Measurements from ENCODE around the gene OR2T33.
"Not testable (repeated sequence)": the region's sequence is repeated elsewhere in the genome, so short reads cannot be mapped to it uniquely, and the experiment has no call there.

The OR2T33 gene

DNA sequence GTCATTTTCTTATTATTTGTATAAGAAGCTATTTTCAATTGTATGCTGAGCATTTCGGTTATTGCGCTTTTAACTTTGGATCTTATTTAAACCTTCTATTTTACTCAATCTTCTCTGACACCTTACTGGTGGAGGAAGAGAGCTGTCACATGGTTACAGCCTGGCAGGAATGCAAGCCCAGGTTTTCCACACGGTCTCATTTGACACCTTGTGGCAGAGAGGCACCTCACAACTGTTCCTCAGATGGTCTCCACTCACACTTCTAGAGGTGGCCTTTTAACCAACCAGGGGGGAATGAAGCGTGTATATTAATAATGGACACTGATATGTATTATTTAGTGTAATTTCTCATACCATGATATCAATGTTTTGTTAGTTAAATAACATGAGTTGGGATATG lies 9.6 kb downstream of the OR2T33 start:
- TF ChIP-seq, protein P1, sequence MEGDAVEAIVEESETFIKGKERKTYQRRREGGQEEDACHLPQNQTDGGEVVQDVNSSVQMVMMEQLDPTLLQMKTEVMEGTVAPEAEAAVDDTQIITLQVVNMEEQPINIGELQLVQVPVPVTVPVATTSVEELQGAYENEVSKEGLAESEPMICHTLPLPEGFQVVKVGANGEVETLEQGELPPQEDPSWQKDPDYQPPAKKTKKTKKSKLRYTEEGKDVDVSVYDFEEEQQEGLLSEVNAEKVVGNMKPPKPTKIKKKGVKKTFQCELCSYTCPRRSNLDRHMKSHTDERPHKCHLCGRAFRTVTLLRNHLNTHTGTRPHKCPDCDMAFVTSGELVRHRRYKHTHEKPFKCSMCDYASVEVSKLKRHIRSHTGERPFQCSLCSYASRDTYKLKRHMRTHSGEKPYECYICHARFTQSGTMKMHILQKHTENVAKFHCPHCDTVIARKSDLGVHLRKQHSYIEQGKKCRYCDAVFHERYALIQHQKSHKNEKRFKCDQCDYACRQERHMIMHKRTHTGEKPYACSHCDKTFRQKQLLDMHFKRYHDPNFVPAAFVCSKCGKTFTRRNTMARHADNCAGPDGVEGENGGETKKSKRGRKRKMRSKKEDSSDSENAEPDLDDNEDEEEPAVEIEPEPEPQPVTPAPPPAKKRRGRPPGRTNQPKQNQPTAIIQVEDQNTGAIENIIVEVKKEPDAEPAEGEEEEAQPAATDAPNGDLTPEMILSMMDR (IDR thresholded peaks at IDR 0.05; ENCODE audit: low read depth, low read length): no peak
- no peak overlapping the region for H3K4me3 ChIP-seq (ENCODE audit: low read depth, low read length)

DNA sequence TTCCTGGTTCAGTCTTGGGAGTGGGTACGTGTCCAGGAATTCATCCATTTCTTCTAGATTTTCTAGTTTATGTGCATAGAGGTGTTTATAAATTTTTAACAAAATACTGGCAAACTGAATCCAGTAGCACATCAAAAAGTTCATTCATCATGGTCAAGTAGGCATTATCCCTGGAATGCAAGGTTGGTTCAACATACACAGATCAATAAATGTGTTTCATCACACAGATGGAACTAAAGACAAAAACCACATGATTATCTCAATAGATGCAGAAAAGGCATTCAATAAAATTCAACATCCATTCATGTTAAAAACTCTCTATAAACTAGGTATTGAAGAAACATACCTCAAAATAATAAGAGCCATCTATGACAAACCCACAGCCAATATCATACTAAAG lies 18.5 kb downstream of the OR2T33 start:
- not testable (repeated sequence) for H3K4me3 ChIP-seq (ENCODE audit: low read depth, low read length)

DNA sequence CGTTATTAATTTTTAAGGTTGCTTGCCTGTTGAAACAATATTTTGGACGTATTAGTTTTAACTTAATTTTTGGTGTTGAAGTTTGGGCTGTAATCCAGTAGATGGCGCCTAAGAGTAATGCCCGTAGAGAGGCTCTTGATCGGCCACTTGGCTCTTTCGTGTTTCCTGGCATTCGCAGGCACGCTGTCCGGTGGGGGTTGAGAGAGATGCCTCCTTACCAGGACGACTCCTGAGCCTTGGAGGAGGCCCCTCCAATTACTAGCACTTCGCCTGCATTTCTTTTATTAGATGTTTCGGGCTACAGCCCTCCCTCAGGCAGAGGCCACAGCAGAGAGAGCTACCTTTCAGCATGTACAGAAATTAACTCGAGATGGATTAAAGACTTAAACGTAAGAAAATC lies 34.6 kb downstream of the OR2T33 start:
- no peak overlapping the region for H3K4me3 ChIP-seq (ENCODE audit: low read depth, low read length)
- TF ChIP-seq, protein P1 (IDR thresholded peaks at IDR 0.05; ENCODE audit: low read depth, low read length): peak; percentile 50

DNA sequence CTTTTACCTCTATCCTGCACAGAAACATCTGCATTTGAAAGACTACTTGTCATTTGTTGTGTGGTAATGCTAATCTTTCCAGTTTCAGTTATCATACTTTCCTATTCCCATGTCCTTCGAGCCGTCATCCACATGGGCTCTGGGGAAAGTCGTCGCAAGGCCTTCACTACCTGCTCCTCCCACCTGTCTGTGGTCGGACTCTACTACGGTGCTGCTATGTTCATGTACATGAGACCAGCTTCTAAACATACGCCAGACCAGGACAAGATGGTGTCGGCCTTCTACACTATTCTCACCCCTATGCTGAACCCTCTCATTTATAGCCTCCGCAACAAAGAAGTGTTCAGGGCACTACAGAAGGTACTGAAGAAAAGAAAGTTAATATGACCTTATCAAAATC lies 38.3 kb downstream of the OR2T33 start:
- H3K4me3 ChIP-seq (ENCODE audit: low read depth, low read length): no peak overlapping the region
- TF ChIP-seq, protein P1 (IDR thresholded peaks at IDR 0.05; ENCODE audit: low read depth, low read length): no peak

DNA sequence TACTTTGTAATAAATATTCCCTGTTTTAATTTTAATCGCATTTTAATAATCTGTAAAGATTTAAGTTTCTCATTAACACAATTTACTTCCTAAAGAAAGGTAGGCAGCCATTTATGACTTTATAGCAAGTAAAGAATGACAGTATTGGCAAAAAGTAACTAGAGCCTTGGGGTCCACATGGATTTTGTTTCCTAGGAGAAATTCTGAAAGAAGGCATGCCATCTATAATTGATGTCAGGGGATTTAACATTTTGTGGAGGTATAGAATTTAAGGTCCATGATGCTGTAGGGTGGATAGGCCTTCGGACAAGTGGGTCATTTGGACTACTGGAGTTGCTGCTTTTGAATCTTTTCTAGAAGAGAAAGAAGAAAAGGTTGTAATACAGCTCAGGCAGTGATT lies 46.7 kb downstream of the OR2T33 start, which contains the start of gene OR2M4:
TSS of gene OR2M4 (plus strand) at position 301 of the 400 bp plus-strand sequence. CDS start 7,512 bp downstream, outside the sequence.
- TF ChIP-seq, protein P1 (IDR thresholded peaks at IDR 0.05; ENCODE audit: low read depth, low read length): no peak
- no peak within 1 kb of the TSS for H3K4me3 ChIP-seq (ENCODE audit: low read depth, low read length)

DNA sequence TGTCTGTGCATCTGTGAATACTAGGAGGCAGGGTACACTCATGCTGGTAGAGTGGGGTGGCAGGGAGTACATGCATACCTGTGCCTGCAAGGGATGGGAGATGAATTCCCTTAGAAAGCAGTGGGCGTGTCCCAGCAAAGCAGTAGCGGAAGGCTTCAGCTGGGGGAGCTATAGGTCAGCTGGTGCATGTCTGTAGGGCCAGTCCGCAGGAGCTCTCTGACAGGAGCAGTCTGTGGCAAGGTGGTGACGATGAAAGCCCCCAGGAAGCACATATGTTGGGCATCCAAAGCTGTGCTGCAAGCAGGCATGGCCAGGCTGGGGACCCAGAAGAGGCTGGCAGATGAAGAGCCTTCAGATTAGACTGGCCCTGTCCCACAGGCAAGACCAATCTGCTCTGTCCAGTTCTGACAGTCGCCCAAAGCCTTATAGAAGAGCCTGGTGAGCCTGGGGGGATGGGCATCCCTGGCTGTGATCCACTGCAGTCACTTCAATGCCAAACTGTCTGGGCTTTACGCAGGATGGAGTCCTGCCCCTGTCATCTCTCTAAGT lies 48.3 kb downstream of the OR2T33 start:
- TF ChIP-seq, protein P1 (IDR thresholded peaks at IDR 0.05; ENCODE audit: low read depth, low read length): no peak

DNA sequence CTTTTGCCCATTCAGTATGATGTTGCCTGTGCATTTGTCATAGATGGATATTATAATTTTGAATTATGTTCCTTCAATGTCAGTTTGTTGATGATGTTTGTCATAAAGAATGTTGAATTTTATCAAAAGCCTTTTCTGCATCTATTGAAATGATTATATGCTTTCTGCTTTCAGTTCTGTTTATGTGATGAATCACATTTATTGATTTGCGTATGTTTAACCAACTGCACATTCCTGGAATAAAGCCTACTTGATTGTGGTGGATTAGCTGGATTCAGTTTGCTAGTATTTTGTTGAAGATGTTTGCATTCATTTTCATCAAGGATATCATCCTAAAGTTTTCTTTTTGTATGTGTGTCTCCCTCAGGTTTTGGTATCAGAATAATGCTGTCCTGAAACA lies 52.2 kb downstream of the OR2T33 start:
- H3K4me3 ChIP-seq (ENCODE audit: low read depth, low read length): no peak overlapping the region
- TF ChIP-seq, protein P1 (IDR thresholded peaks at IDR 0.05; ENCODE audit: low read depth, low read length): no peak

More for the DNA sequence above, 48.3 kb downstream of the OR2T33 start:
- no peak overlapping the region for H3K4me3 ChIP-seq (ENCODE audit: low read depth, low read length)
